NCI-H226 (cell line): ENCODE data around the gene GSTO2.

Experiments used
- DNase-seq: peaks from one replicate; pipeline ENCODE4 v3.0.0-alpha.2; 2015

The GSTO2 gene

DNA sequence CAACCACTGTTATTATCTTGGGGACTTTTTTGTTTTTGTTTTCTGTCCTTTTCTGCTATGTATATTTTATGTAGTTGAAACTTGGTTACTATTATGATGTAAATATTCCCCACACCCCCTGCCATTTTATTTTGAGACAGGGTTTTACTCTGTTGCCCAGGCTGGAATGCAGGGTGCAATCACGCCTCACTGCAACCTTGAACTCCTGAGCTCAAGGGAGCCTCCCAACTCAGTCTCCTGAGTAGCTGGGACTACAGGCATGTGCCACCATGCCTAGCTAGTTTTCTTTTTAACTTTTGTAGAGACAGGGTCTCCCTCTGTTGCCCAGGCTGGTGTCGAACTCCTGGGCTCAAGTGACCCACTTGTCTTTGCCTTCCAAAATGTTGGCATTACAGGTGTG lies 18.0 kb downstream of the GSTO2 start:
- DNase-seq, result no peak

- DNase-seq, result no peak
Measured at GRCh38 chr10:104288355-104288754, 19.4 kb downstream of the GSTO2 start.

- DNase-seq, result peak; percentile 82
Measured at GRCh38 chr10:104291439-104291951, 22.5 kb downstream of the GSTO2 start.

GRCh38 chr10:104293011-104293410 lies 24.0 kb downstream of the GSTO2 start:
- peak; percentile 90 for DNase-seq

DNA sequence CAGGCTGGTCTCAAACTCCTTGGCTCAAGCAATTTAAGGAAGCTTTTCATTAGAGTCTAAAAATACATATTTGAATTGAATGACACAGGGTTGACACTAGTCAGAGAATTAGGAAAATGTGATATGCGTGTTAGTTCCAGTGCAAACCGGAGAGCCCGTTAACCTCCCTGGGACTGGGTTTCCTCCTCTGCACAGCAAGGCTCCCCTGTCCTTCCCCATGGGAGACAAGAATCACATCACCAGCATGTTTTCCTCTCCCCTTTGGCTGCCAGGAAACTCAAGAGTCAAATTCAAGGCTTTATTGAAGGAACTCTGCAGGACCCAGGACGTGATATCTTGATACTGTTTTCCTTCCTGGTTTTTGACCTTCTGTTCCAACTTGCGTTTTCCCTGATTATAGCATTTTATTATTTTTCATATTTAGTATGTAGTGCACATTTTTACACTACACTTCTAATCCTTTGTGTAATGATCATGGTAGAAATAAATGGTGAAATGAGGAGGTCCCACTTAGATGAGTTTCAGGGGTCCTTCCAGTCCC lies 24.9 kb downstream of the GSTO2 start:
- no peak for DNase-seq

DNA sequence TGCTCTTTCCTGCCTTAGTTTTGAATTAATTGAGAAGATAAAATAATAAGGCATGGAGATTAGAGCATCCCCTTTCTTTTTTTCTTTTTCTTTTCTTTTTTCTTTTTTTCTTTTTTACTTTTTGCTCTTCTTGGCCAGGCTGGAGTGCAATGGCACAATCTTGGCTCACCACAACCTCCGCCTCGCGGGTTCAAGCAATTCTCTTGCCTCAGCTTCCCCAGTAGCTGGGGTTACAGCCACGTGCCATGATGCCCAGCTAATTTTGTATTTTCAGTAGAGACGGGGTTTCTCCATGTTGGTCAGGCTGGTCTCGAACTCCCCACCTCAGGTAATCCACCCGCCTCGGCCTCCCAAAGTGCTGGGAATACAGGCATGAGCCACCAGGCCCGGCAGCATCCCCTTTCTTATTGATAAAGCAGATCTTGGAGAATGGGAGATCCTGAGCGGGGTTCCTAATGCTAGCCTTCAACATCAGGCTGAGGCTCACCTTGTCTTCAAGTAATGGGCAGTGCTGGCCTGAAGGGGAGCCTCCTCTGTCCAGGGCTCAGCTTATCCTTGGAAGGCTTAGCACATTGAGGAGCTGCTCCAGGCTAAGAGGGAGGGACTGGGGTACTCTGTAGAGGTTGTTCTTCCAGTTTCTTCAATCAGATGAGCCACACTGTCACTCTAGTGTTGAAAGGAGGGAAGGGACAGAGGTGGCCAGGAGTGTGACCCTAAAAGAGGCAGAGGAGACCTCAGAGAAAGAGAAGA lies 27.9 kb downstream of the GSTO2 start:
- DNase-seq, result no peak

- DNase-seq, result no peak
Measured at GRCh38 chr10:104297697-104298660, 29.0 kb downstream of the GSTO2 start.

GRCh38 chr10:104299031-104299904 lies 30.3 kb downstream of the GSTO2 start:
- no peak for DNase-seq

GRCh38 chr10:104300002-104300735 lies 31.2 kb downstream of the GSTO2 start:
- DNase-seq, result peak; percentile 90

DNA sequence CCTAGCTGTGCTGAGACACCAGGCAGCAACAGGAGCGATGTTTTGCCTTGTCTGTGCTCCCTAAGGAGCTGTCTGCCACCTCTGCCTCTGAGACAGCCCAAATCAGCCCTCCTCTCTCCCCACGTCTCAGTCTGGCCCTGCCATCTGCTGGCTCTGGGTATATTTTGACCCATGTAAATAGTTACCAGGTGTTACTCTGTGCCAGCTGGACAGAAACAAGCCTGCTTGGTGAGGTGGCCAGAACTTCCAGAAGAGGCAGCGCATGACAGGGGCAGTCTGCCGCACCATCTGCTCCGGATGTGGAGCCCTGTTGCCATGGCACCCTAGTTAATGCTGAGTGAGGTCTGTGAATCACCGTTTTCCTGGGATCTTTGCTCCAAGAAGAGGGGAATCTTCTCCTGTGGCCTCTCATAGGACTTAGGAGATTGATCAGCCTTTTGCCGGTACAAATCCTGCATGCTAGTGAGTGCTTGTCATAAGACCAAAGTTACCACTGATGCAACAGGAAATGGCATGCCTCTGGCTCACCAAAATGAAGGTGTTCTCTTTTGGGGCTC lies 31.8 kb downstream of the GSTO2 start:
- peak; percentile 93 for DNase-seq

DNA sequence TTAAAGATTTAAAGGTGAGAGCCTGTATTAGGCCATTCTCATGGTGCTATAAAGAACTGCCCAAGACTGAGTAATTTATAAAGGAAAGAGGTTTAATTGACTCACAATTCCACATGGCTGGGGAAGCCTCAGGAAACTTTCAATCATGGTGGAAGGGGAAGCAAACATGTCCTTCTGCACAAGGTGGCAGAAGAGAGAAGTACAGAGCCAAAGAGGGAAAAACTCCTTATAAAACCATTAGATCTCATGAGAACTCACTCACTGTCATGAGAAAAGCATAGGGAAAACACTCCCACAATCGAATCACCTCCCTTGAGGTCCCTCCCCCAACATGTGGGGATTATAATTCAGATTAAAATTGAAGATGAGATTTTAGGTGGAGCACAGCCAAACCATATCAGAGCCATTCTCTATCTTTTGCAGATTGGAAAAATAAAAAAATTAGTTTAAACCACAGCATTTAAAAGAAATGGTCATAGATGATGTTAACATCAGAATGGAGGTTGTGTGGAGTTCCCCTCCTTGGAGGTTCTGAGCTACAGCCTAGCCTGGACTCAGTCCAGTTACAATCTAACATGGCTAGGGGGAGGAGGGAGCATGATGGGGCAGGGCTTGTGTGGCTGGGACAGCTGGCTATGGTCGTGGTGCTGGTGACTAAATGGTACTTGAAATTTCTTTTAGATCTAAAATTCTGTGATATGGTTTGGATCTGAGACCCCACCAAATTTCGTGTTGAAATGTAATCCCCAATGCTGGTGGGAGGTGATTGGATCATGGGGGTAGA lies 33.1 kb downstream of the GSTO2 start:
- DNase-seq, result no peak

- DNase-seq, result no peak
Measured at GRCh38 chr10:104303594-104304355, 34.8 kb downstream of the GSTO2 start.

GRCh38 chr10:104304356-104304745 lies 35.4 kb downstream of the GSTO2 start:
- DNase-seq, result no peak

DNA sequence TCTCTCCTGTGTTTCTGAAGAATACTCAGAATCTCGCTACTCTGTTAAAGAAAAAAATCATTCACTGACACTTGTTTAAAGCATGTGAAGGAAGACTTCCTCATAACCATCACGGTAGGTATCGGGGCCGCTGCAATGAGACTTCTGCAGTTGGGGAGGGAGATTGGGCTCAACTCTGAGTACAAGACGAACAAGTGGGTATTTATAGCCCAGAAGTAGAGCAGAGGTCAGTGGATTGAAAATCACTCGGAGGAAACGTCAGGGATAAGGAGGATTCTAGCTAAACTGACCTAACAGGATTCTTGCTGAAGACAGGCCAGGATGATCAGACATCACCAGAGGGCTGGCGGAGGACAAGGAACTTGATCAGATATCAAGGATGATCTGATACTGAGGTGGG lies 35.9 kb downstream of the GSTO2 start:
- no peak for DNase-seq

DNA sequence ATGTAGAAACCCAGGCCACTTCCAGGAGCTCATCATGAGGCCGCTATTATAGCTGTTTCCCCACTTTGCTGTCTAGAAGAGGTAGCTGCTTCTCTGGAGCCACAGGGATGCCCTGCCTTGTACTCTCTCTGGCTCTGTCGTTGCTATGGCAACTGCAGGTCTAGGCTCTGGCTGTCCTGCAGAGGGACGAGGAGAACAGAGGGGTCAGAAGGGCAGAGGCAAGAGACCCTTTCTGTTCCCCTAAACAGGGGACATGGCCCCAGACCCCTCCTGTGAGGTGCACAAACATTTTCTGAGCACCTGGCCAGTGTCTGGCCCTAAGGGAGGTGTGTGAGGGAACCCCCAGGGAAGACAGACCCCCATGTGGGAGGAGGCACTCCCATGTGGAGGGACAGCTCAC lies 37.9 kb downstream of the GSTO2 start:
- no peak for DNase-seq

- no peak for DNase-seq
Measured at GRCh38 chr10:104307576-104308438, 38.8 kb downstream of the GSTO2 start.

GRCh38 chr10:104308439-104308903 lies 39.5 kb downstream of the GSTO2 start:
- DNase-seq, result no peak
